H54 (cell line): Measurements from ENCODE around the gene TRIAP1.
A peak's percentile ranks its signal among the peaks of the same experiment; 100 is the strongest.

Source experiments
- DNase-seq: peaks from one replicate; pipeline ENCODE4 v3.0.0; 2011; ENCODE audit warnings: low spot score, mixed read lengths; ENCODE audit not compliant: insufficient read length
- FAIRE-seq: peaks from 3 replicates; lab custom pipeline; 2011; peaks lifted over from hg19 to GRCh38; lab: Jason Lieb, UNC
- POLR2A ChIP-seq: IDR thresholded peaks from 2 replicates; pipeline ENCODE4 v1.6.1; 2011; ENCODE audit warnings: low read depth, mild to moderate bottlenecking, low read length

The TRIAP1 gene

GRCh38 chr12:120403869-120404268 is 42.3 kb downstream of the TRIAP1 start:
- no peak for DNase-seq
- FAIRE-seq = no peak
- TF ChIP-seq POLR2A = no peak

DNA sequence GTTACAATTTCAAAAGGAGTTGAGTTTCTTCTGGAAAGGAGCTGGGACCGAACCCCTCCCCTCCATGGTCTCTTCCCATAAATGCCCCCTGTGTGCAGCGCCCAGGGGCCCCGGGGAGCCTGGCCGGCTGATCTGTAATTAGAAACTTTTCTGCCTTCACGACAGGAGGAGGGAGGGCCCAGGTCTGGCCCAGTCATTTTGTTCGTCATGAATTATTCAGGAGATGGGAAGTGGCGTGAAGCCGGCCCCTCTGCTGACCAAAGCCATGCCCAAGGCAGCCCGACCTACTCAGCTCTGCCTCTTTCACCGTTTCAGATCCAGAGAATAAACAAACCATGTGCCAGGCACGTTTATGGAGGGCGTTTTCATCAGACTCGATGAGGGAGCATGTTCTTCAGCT is 44.0 kb downstream of the TRIAP1 start:
- FAIRE-seq (no peak), DNase-seq (no peak)
- no peak for TF ChIP-seq POLR2A

DNA sequence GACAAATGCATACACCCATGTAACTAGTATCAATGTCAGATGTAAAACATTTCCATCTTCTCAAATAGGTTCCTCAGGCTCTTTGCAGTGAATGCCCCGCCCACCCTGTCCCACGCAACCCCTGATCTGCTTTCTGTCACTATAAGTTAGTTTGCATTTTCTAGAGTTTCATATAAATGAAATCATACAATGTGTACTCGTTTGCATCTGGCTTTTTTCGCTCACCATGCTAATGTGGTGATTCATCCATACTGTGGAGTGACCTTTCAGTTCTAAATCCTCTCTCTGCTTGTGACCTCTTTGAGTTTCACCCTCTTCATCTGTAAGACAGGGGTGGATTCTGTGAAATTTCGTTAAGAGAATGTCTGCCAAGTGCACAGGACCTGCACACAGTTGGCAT is 46.7 kb downstream of the TRIAP1 start:
- no peak for TF ChIP-seq POLR2A
- FAIRE-seq = no peak

GRCh38 chr12:120397824-120398540 is 48.2 kb downstream of the TRIAP1 start:
- no peak for TF ChIP-seq POLR2A
- DNase-seq (no peak), FAIRE-seq (no peak)

More for the DNA sequence above, 46.7 kb downstream of the TRIAP1 start:
- peak; percentile 60 for DNase-seq

GRCh38 chr12:120394483-120395367 is 51.5 kb downstream of the TRIAP1 start:
- DNase-seq = no peak
- TF ChIP-seq POLR2A = no peak
- no peak for FAIRE-seq
